GM21576 (cell line): ENCODE results near the gene TFEC.
"Not testable (repeated sequence)": the region's sequence is repeated elsewhere in the genome, so short reads cannot be mapped to it uniquely, and the experiment has no call there.

Experiments
- ATAC-seq: cut with Tn5 transposase; IDR thresholded peaks from one replicate; pipeline ENCODE4 v1.9.1; 2021; ENCODE audit warnings: mild to moderate bottlenecking, moderate library complexity; ENCODE audit not compliant: unreplicated experiment

Gene TFEC

DNA sequence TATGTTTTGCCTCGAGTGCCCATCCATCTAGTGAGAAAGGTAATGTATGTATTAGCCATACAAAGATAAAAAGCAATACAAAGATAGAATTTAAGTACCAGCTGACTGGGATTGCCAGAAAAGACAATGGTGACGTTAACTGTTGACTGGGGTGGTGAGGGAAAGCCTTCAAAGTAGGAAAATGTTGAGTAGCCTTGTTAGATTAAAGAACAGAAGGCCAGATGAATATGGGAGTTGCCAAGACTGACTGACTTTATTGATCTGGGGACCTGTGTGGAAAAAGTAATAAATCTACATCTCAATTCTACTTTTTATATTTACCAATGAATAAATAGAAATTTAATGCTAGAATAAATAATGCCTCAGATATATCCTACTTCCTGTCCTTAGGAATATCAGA, 97.7 kb downstream of the TFEC start:
- no peak for ATAC-seq

DNA sequence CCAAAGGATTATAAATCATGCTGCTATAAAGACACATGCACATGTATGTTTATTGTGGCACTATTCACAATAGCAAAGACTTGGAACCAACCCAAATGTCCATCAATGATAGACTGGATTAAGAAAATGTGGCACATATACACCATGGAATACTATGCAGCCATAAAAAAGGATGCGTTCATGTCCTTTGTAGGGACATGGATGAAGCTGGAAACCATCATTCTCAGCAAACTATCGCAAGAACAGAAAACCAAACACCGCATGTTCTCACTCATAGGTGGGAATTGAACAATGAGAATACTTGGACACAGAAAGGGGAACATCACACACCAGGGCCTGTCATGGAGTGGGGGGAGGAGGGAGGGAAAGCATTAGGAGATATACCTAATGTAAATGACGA, 100.4 kb downstream of the TFEC start:
- not testable (repeated sequence) for ATAC-seq

- ATAC-seq: not testable (repeated sequence)
These were observed 100.8 kb downstream of the TFEC start for GRCh38 chr7:115929736-115930135.

- ATAC-seq: no peak
These were observed 106.2 kb downstream of the TFEC start for GRCh38 chr7:115924411-115924810.

GRCh38 chr7:115920367-115920766, 110.2 kb downstream of the TFEC start:
- ATAC-seq: no peak

- ATAC-seq: no peak
These were observed 115.6 kb downstream of the TFEC start for GRCh38 chr7:115914951-115915350.

GRCh38 chr7:115911465-115911864, 119.1 kb downstream of the TFEC start:
- no peak for ATAC-seq

GRCh38 chr7:115910541-115911164, 119.9 kb downstream of the TFEC start:
- peak; percentile 75 for ATAC-seq

- no peak for ATAC-seq
These were observed 123.8 kb downstream of the TFEC start for GRCh38 chr7:115906731-115907130.

DNA sequence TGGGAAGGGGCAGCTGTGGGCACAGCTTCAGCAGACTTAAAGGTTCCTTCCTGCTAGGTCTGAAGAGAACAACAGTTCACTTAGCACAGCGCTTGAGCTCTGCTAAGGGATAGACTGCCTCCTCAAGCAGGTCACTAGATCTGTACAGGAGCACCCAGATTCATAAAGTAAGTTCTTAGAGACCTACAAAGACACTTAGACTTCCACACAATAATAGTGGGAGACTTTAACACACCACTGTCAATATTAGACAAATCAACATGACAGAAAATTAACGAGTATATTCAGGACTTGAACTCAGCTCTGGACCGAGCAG, 140.9 kb downstream of the TFEC start:
- no peak for ATAC-seq

DNA sequence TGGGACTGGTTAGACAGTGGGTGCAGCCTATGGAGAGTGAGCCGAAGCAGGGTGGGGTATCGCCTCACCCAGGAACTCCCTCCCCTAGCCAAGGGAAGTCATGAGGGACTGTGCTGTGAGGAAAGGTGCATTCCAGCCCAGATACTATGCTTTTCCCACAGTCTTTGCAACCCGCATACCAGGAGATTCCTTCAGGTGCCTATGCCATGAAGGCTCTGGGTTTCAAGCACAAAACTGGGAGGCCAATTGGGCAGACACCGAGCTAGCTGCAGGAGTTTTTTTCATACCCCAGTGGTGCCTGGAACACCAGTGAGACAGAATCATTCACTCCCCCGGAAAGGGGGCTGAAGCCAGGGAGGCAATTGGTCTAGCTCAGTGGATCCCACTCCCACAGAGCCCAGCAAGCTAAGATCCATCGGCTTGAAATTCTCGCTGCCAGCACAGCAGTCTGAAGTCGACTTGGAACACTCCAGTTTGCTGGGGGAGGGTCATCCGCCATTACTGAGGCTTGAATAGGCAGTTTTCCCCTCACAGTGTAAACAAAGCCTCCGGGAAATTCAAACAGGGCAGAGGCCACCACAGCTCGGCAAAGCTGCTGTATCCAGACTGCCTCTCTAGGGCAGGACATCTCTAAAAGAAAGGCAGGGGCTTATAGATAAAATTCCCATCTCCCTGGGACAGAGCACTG, 141.4 kb downstream of the TFEC start:
- no peak for ATAC-seq

DNA sequence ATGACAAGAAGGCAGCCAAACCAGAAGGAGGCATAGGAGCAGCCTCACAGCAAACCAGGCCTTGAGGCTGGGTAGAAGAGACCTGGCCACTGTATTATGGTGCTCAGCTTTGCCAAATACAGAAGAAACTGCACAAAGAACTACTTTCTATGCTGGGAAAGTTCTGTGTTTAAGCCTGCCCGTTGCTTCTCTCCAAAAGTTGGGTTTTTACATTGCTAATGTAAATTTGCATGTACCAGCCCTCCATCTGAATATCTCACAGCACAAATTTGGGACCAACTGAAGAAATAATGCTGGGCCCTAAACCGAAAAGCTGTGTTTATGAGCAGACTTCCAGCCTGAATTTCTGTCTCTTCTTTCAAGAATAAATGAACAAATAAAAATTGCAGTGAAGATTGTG, 145.0 kb downstream of the TFEC start:
- no peak for ATAC-seq
